Thoracic aorta (tissue), 2 donors: Measurements from ENCODE around the gene ATAD3C. TPM values are rescaled to one million over a fixed set of nuclear protein-coding genes. Genes with fewer than 3 reads are reported as not detected.
"Not testable (repeated sequence)": the region's sequence is repeated elsewhere in the genome, so short reads cannot be mapped to it uniquely, and the experiment has no call there.

ENCODE experiments used
- ATAC-seq: fragments of 150-250 bp; one replicate; pipeline ENCODE4 v1.8.0; 2017; ENCODE audit warnings: low read depth; ENCODE audit not compliant: insufficient number of reproducible peaks, low FRiP score
- DNase-seq: peaks from one replicate; pipeline ENCODE4 v3.0.0-alpha.2; 2020; ENCODE audit warnings: low spot score
- H3K27ac ChIP-seq, 2 donors: fragments of 200-600 bp; sonication (generic); 1 replicate in 1 of 2; 2 replicates in 1 of 2; pipeline ENCODE4 v1.5.1; 2016; ENCODE audit warnings: mild to moderate bottlenecking in 2 of 2, moderate library complexity in 2 of 2
- H3K27me3 ChIP-seq: fragments of 200-600 bp; sonication (generic); replicated peaks from 2 replicates; pipeline ENCODE4 v1.6.0; 2016; ENCODE audit warnings: mild to moderate bottlenecking; ENCODE audit not compliant: insufficient read depth
- H3K36me3 ChIP-seq: fragments of 200-600 bp; sonication (generic); one replicate; pipeline ENCODE4 v1.5.1; 2016
- H3K4me1 ChIP-seq, 2 donors: fragments of 200-600 bp; sonication (generic); 1 replicate in 1 of 2; 2 replicates in 1 of 2; pipeline versions ENCODE4 v1.5.1 to v1.6.0; 2016; ENCODE audit warnings: low read depth in 2 of 2, mild to moderate bottlenecking in 1 of 2; ENCODE audit not compliant: control insufficient read depth in 1 of 2
- H3K4me3 ChIP-seq: fragments of 200-600 bp; sonication (generic); 2 replicates; pipeline ENCODE4 v1.5.1; 2016; ENCODE audit warnings: mild to moderate bottlenecking
- H3K9me3 ChIP-seq: fragments of 200-600 bp; sonication (generic); 2 replicates; pipeline ENCODE4 v1.5.1; 2016
- CTCF ChIP-seq: fragments of 200-600 bp; sonication (generic); IDR thresholded peaks from one replicate; pipeline ENCODE4 v1.5.1; 2019; ENCODE audit warnings: antibody characterized with exemption
- total RNA-seq, 2 donors: library from RNA; depleted of rRNA; stranded (reverse); fragments of >200 nt; gene quantifications; one replicate each; pipeline versions ENCODE4 v1.1.0 to v1.2.3, GENCODE V29; 2016

ATAD3C gene
- total RNA-seq, 2 donors from 2014 or later, result 0.27 TPM; not detected in 1

- no peak overlapping the region for H3K27ac ChIP-seq
- DNase-seq, result no peak
- H3K36me3 ChIP-seq, result no peaks in the 10 kb centered on the region
- ATAC-seq, result no peak
- no peaks in the 10 kb centered on the region for H3K27me3 ChIP-seq
- H3K9me3 ChIP-seq, result no peaks in the 10 kb centered on the region
- TF ChIP-seq CTCF, result no peak
- no peak overlapping the region for H3K4me3 ChIP-seq
- H3K4me1 ChIP-seq, result peaks cover 5 to 26% of the 10 kb centered on the region in 2 donors
Measured at GRCh38 chr1:1428174-1428573, 21.3 kb upstream of the ATAD3C start.

DNA sequence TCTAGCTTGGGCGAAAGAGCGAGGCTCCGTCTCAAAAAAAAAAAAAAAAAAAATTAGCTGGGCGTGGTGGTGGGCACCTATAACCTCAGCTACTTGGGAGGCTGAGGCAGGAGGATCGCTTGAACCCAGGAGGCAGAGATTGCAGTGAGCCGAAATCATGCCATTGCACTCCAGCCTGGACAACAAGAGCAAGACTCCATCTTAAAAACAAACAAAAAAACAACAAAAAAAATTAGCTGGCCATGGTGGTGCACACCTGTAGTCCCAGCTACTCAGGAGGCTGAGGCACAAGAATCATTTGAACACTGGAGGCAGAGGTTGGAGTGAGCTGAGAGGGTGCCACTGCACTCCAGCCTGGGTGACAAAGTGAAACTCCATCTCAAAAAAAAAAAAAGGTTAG, 20.5 kb upstream of the ATAD3C start:
- H3K27ac ChIP-seq, H3K27me3 ChIP-seq, H3K36me3 ChIP-seq, H3K4me3 ChIP-seq, ATAC-seq, H3K9me3 ChIP-seq, DNase-seq: not testable (repeated sequence)
- peaks cover 5 to 33% of the 10 kb centered on the region in 2 donors for H3K4me1 ChIP-seq

DNA sequence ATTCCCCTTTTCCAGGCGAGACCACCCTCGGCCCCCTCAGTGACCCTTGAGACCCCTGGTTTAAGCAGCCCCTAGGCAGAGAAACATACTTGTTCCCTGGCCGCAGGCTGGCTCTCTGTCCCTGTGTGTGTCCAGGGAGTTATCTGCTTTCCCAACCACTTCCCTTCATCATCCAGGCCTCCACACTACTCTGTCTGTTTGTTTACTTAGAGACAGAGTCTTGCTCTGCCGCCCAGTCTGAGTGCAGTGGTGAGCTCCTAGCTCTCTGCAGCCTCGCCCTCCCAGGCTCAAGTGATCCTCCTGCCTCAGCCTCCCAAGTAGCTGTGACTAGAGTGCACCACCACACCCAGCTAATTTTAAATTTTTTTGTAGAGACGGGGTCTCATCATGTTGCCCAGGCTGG, 19.8 kb upstream of the ATAD3C start:
- Histone ChIP-seq H3K4me1 (peaks cover 8 to 40% of the 10 kb centered on the region in 2 donors), H3K27ac (peak overlapping the region; percentile 75 to 83), H3K9me3 (no peaks in the 10 kb centered on the region), H3K4me3 (no peak overlapping the region), H3K36me3 (no peaks in the 10 kb centered on the region), H3K27me3 (no peaks in the 10 kb centered on the region)
- DNase-seq (no peak), ATAC-seq (no peak)
- no peak for TF ChIP-seq CTCF

GRCh38 chr1:1430114-1430982, 19.1 kb upstream of the ATAD3C start:
- Histone ChIP-seq H3K27ac (peak overlapping the region; percentile 75 to 83), H3K27me3 (no peaks in the 10 kb centered on the region), H3K9me3 (no peaks in the 10 kb centered on the region), H3K36me3 (no peaks in the 10 kb centered on the region), H3K4me1 (peaks cover 10 to 47% of the 10 kb centered on the region in 2 donors), H3K4me3 (peak overlapping the region; percentile 45)
- ATAC-seq (no peak), DNase-seq (no peak)
- TF ChIP-seq CTCF, result peak; percentile 24

DNA sequence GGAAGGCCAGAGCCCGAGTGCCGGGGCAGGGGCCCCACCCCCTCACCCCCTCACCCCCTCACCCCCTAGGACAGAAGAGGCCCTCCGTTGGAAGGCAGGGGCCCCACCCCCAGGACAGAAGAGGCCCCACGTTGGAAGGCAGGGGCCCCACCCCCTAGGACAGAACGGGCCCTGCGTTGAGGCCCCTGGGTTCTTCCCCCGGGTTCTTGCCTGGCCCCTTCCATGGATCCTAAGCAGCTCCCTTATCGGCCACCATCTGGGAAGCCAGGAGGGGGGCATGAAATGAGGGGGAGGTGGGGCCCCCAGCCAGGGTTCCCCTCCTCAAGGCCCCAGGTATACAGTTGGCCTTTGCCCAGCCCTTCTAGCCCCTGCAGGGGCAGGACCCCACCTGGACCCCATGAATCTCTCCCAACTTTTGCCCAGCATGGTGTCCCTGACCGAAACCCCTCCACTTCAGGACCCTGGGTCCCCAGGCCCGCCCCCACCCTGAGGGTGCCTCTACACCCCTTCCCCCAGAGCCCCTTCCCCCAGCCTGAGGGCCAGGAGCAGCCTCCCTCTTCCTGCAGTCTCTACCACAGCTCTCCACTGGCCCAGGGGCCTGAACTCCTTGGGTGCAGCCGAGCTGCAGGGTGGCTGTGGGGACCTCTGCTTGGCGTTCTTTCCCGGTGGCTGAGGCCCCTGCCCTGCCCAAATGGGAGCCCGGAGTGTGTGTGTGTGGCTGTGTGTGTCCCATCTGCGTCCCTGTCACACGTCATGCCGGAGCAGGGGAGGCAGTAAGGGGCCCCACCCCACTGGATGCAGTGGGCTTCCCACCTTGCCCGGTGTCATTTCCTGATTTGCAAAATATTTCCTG, 18.3 kb upstream of the ATAD3C start:
- no peak for TF ChIP-seq CTCF
- DNase-seq (no peak), ATAC-seq (no peak)
- H3K4me3 ChIP-seq, result no peak overlapping the region
- H3K27me3 ChIP-seq, result no peaks in the 10 kb centered on the region
- H3K36me3 ChIP-seq, result no peaks in the 10 kb centered on the region
- no peaks in the 10 kb centered on the region for H3K9me3 ChIP-seq
- H3K27ac ChIP-seq, result peak overlapping the region; percentile 75 to 83
- peaks cover 14 to 52% of the 10 kb centered on the region in 2 donors for H3K4me1 ChIP-seq
